HUES6 (cell line): Measurements from ENCODE around the gene PRDM16.

ENCODE experiments used
- H3K27ac ChIP-seq: 2 replicates; pipeline ENCODE4 v1.7.0; 2013; ENCODE audit warnings: low read depth, mild to moderate bottlenecking, low read length, inconsistent platforms
- H3K27me3 ChIP-seq: 2 replicates; pipeline ENCODE4 v1.6.1; 2013; ENCODE audit warnings: low read length; ENCODE audit not compliant: control insufficient read depth, insufficient read depth
- H3K36me3 ChIP-seq: 2 replicates; pipeline ENCODE4 v1.6.1; 2013; ENCODE audit warnings: low read length; ENCODE audit not compliant: control insufficient read depth, insufficient read depth
- H3K4me1 ChIP-seq: 2 replicates; pipeline ENCODE4 v1.6.1; 2013; ENCODE audit warnings: low read length; ENCODE audit not compliant: control insufficient read depth, insufficient read depth
- H3K4me3 ChIP-seq: 2 replicates; pipeline ENCODE4 v1.5.1; 2013; ENCODE audit warnings: low read depth, low read length
- H3K9ac ChIP-seq: one replicate; pipeline ENCODE4 v1.6.1; 2013; ENCODE audit warnings: mild to moderate bottlenecking, low read length
- H3K9me3 ChIP-seq: 2 replicates; pipeline ENCODE4 v1.6.1; 2013; ENCODE audit warnings: low read depth, low read length; ENCODE audit not compliant: control insufficient read depth, insufficient read depth

Gene PRDM16

DNA sequence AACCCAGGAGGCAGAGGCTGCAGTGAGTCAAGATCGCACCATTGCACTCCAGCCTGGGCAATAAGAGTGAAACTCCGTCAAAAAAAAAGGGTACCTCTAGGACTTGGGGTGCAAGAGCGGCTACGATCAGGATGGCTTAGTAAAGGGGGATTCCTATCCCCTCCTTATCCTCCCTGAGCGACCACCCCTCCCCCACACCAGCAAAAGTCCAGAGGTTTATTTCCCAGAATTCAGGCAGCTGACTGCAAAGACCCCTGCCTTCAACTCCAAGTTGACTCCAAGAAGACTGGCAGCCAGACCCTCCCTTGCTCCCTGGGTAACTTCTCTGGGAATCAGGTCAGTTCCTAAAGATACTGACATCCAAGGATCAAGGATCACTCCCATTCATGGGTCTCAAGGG, 12.4 kb upstream of the PRDM16 start:
- Histone ChIP-seq H3K9me3 (no peaks in the 10 kb centered on the region), H3K4me1 (peaks cover 3% of the 10 kb centered on the region; the same call in 1 of the 2 replicates), H3K9ac (no peak overlapping the region), H3K36me3 (no peaks in the 10 kb centered on the region), H3K4me3 (no peak overlapping the region), H3K27ac (no peak overlapping the region), H3K27me3 (peaks cover 73% of the 10 kb centered on the region)

DNA sequence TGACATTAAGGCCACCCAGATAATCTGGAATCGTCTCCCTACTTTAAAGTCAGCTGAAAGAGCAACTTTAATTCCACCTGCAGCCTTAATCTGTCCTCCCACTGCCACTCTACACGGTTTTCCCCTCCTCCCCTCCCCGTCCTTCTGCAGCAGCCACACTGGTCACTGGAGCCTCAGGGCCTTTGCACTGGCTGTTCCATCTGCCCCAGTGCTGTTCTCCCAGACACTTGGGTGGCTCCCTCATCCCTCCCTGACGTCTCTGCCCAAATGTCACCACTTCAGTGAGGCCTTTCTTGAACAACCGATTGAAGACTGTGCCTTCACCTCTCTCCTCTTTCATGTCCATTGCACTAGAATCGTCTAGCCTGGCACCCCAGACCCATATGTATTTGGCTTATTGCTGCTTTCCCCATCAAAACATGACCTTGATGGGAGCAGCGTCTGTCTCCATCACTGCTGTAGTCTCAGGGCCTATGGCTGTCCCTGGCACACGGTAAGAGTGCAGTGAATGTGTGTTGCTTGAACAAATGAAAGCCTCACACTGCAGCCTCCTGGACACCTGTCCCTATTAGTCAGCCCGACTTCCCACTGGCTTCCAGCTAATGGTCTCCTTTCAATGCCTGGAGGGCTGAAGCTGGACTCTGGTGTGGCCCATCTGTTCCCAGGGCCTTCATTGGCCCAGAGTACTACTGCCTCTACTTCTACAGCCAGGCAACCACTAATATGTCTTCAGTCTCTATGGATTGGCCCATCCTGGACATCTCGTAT, 10.6 kb upstream of the PRDM16 start:
- Histone ChIP-seq H3K27ac (no peak overlapping the region), H3K36me3 (no peaks in the 10 kb centered on the region), H3K27me3 (peaks cover 86% of the 10 kb centered on the region), H3K9ac (no peak overlapping the region), H3K9me3 (no peaks in the 10 kb centered on the region), H3K4me3 (no peak overlapping the region), H3K4me1 (peaks cover 5% of the 10 kb centered on the region; the same call in 1 of the 2 replicates)

DNA sequence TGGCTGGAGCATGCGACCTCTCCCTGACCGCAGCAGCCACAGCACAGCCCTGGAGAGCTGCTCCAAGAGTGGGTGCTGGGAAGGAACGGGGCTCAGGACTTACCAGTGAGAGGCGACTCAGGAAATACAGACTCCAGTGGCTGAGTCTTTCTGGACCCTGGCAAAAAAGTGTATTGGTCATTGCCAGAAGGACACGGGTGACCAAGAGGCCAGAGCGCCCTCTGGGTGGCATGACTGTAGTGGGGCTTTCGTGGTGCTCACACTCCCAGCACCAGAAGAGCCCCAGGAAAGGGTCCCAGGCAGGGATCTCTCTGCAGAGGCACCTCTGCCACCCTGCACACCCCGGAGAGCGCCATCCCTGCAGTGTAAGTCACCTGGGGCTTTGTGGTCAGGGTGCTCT, 8.9 kb upstream of the PRDM16 start:
- Histone ChIP-seq H3K9me3 (no peaks in the 10 kb centered on the region), H3K27me3 (peaks cover 90% of the 10 kb centered on the region), H3K9ac (no peak overlapping the region), H3K27ac (no peak overlapping the region), H3K4me1 (peaks cover 13% of the 10 kb centered on the region; the same call in 1 of the 2 replicates), H3K4me3 (no peak overlapping the region), H3K36me3 (no peaks in the 10 kb centered on the region)

DNA sequence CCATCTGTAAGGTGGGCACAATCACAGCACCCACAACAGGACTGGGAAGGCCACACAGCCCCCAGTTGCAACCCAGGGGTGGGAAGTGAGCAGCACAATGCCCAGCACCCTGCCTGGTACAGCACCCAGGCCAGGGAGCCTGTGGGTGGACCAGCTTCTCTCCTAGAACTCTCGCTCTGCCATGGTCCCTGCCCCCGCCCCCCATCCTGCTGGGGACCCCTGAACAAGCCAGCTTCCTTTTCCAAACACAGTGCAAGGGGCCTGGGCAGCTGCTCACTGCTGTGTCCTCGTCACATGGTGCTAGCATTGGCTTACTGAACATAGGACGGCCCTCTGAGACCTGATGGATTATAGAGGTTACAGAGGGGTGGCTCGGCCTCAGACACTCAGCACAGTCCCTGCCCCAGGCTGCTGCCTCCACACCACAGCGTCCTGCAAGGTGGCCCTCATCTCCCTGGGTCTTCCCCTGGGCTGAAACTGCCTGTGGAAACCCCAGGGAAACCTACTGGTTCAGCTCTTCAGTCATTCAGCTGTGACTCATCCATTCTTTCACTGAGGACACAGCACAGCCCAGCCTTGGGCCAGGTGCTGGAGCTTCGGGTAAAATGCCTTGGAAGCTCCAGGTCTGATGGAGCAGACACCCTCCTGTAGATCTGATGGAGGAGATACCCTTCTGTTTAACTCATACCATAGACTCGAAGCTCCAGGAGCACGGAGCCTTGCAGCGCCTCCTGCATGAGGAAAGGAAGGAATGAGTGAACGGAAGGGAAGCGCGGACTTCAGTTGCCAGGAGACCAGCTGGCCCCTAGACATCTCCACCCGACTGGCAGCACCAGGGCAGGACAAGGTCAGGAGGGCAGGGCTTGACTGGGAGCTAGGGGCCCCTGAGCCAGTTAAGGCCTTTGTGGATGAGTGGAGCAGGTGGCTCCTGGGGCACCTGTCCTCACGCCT, 8.1 kb upstream of the PRDM16 start:
- no peak overlapping the region for H3K27ac ChIP-seq
- no peaks in the 10 kb centered on the region for H3K36me3 ChIP-seq
- peaks cover 13% of the 10 kb centered on the region; the same call in 1 of the 2 replicates for H3K4me1 ChIP-seq
- H3K9me3 ChIP-seq = no peaks in the 10 kb centered on the region
- H3K4me3 ChIP-seq = no peak overlapping the region
- peaks cover 95% of the 10 kb centered on the region for H3K27me3 ChIP-seq
- no peak overlapping the region for H3K9ac ChIP-seq

DNA sequence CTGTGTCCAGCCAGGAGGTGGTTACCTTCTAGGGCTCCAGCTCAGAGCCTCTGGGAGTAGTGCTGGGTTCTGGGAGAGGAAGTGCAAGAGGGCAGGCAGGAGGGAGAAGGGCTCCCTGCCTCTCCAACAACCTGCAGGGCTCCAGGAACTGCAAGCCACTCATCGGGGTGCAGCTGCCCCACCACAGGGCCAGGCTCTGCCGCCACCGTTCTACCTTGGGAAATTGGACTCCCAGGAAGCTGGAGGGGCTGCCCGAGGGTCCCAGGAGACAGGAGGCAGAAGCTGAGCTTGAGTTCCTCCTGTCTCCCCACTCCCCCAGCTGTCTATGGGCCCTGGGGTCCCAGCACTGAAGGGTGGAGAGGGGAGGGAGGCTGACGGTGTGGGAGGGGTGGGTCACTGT, 7.4 kb upstream of the PRDM16 start:
- Histone ChIP-seq H3K9me3 (no peaks in the 10 kb centered on the region), H3K4me1 (peaks cover 13% of the 10 kb centered on the region; the same call in 1 of the 2 replicates), H3K36me3 (no peaks in the 10 kb centered on the region), H3K4me3 (no peak overlapping the region), H3K9ac (no peak overlapping the region), H3K27ac (no peak overlapping the region), H3K27me3 (peaks cover 99% of the 10 kb centered on the region)

- Histone ChIP-seq H3K9ac (no peak overlapping the region), H3K27ac (no peak overlapping the region), H3K36me3 (no peaks in the 10 kb centered on the region), H3K4me1 (peaks cover 13% of the 10 kb centered on the region; the same call in 1 of the 2 replicates), H3K4me3 (peak overlapping the region; percentile 60), H3K9me3 (no peaks in the 10 kb centered on the region), H3K27me3 (peaks cover 99% of the 10 kb centered on the region)
Measured at GRCh38 chr1:3061981-3062615, 6.9 kb upstream of the PRDM16 start.

DNA sequence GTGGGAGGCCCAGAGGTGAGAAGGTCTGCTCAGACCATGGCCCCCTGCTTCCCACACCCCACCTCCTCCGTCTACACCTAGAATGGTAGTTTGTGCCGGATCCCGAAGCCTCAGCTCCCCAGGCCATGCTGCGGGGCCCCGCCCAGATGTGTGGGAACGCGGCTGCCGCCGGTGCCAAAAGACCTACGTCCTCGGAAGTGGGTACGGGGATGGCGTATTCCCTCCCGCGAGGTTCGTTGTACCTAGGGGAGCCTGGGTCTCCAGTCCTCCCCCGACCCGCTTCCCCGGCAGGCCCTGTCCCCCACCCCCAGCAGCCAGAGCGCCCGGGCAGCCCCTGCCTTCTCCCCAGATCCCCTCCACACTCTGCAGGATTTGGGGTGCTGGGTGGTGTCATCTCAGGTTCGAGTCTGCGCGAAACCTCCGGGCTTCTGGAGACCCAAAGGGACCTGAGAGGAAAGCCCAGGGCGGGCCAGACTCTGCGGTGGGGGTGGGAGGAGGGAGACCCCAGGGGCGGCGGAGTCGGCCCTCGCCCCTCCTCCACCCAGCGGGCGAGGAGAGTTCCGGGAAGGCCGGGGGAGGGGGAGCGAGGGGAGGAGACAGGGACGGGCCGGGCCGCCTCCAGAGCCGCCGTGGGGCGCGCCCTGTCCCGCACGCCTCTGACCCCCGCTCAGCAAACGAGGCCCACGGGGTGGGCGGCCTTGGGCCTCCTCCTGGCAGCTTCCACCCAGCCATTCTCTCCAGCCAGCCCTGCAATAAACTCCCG, 6.2 kb upstream of the PRDM16 start:
- Histone ChIP-seq H3K9ac (no peak overlapping the region), H3K27me3 (peaks cover 99% of the 10 kb centered on the region), H3K9me3 (no peaks in the 10 kb centered on the region), H3K4me1 (peaks cover 13% of the 10 kb centered on the region; the same call in 1 of the 2 replicates), H3K27ac (no peak overlapping the region), H3K36me3 (no peaks in the 10 kb centered on the region), H3K4me3 (peak overlapping the region; percentile 60)

DNA sequence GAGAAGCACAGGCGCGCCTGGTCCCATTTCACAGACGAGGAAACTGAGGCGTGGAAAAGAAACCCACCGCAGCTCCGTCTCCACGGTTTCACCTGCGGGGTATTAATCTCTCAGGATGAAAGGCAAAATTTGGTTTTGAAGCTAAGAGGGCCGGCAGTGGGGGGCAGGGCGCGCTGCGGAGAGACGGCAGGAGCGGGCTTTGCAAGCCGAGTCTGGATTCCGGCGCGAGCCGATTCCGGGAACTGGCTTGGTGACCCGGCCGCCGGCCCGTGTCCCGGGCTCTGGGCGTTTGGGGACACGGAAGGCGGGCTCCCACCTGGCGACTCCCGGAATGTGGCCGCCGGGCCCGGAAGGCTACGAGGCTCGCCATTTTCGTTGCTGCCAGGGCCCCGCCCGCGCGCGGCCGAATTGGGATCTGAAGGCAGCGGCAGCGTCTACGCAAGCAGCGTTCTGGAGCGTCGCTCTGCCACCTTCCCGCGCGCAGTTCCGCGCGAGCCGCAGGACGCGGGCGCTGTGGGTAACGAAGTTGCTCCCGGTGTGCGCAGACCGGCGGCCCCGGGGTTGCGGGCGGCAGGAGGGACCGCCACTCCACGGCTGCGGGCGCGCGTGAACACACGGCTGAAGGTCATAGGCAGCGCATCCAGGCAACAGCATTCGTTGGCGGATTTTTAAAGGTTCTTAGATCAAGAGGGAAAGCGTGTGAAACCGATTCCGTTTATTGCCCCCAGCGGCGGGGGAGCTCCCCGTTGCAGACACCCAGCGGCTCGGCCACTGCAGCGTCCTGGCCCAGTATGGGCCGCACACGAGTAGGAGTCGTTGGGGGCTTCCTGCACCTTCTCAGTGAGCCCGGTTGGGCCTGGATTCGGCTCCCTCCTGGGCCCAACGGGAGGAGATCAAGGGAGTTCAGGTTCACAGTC, 5.4 kb upstream of the PRDM16 start:
- Histone ChIP-seq H3K4me1 (peaks cover 13% of the 10 kb centered on the region; the same call in 1 of the 2 replicates), H3K36me3 (no peaks in the 10 kb centered on the region), H3K27ac (no peak overlapping the region), H3K4me3 (peak overlapping the region; percentile 60), H3K9me3 (no peaks in the 10 kb centered on the region), H3K27me3 (peaks cover 99% of the 10 kb centered on the region), H3K9ac (no peak overlapping the region)

DNA sequence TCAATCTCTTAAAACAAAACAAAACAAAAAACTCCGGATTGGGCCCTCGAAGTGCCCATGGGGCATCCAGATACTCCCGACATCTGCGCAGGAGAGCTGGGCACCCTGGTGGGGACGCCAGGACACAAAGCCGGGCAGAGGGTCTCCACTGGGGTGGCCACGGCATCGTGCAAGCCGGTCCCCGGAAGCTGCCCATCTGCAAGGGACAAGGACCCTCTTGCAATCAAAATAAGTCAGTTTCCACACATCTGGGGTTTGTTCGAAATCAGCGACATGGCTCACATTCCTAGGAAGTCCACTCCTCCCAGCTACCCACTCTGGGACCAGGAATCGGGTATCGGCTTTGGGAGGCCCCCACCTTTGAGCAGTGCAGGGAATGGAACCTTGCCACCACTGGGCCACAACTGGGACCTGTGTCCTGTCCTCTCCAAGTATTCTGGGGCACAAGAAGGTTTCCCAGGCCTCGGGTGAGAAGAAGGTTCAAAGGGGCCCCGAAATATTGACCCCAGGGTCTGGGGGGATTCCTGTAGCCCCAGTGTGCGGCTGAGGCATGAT, 4.6 kb upstream of the PRDM16 start:
- Histone ChIP-seq H3K9me3 (no peaks in the 10 kb centered on the region), H3K9ac (no peak overlapping the region), H3K27me3 (peaks cover 97% of the 10 kb centered on the region), H3K4me1 (peaks cover 13% of the 10 kb centered on the region; the same call in 1 of the 2 replicates), H3K27ac (no peak overlapping the region), H3K4me3 (peak overlapping the region; percentile 60; the same call in 1 of the 2 replicates), H3K36me3 (no peaks in the 10 kb centered on the region)
